ENCODE measurements around the gene TGM6. TPM values are rescaled to one million over a fixed set of nuclear protein-coding genes. Genes with fewer than 3 reads are reported as not detected.

TGM6 gene
- total RNA-seq, 1 donor from 2014 or later = not detected

DNA sequence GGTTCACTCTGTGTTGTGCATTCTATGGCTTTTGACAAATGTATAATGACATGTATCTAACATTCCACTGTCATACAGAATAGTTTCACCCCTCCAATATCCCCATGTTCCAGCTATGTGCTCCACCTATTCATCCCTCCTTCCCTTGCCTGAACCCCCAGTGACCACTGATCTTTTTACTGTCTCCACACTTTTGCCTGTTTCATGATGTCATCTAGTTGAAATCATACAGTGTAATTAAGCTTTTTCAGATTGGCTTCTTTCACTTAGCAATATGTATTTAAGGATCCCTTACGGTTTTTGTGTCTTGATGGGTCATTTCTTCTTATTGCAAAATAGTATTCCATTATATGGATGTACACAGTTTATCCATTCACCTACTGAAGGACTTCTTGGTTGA is 39.8 kb downstream of the TGM6 start:
- TF ChIP-seq, protein P1, sequence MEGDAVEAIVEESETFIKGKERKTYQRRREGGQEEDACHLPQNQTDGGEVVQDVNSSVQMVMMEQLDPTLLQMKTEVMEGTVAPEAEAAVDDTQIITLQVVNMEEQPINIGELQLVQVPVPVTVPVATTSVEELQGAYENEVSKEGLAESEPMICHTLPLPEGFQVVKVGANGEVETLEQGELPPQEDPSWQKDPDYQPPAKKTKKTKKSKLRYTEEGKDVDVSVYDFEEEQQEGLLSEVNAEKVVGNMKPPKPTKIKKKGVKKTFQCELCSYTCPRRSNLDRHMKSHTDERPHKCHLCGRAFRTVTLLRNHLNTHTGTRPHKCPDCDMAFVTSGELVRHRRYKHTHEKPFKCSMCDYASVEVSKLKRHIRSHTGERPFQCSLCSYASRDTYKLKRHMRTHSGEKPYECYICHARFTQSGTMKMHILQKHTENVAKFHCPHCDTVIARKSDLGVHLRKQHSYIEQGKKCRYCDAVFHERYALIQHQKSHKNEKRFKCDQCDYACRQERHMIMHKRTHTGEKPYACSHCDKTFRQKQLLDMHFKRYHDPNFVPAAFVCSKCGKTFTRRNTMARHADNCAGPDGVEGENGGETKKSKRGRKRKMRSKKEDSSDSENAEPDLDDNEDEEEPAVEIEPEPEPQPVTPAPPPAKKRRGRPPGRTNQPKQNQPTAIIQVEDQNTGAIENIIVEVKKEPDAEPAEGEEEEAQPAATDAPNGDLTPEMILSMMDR (IDR thresholded peaks at IDR 0.05) = no peak
- Mint-ChIP-seq H3K4me3 (ENCODE audit: unreplicated experiment) (no peak overlapping the region), H3K9me3 (ENCODE audit: low read depth) (peaks cover 6% of the 10 kb centered on the region), H3K27ac (ENCODE audit: unreplicated experiment) (no peak overlapping the region), H3K36me3 (ENCODE audit: low read depth) (no peaks in the 10 kb centered on the region), H3K27me3 (ENCODE audit: low read depth) (peaks cover 26% of the 10 kb centered on the region), H3K4me1 (ENCODE audit: low read depth) (no peaks in the 10 kb centered on the region)
- no peak for DNase-seq (ENCODE audit: low spot score)

- Mint-ChIP-seq H3K27ac (ENCODE audit: unreplicated experiment) (no peak overlapping the region), H3K9me3 (ENCODE audit: low read depth) (peaks cover 10% of the 10 kb centered on the region), H3K4me1 (ENCODE audit: low read depth) (no peaks in the 10 kb centered on the region), H3K36me3 (ENCODE audit: low read depth) (no peaks in the 10 kb centered on the region), H3K27me3 (ENCODE audit: low read depth) (peaks cover 19% of the 10 kb centered on the region), H3K4me3 (ENCODE audit: unreplicated experiment) (no peak overlapping the region)
- TF ChIP-seq, protein P1 (IDR thresholded peaks at IDR 0.05) = peak; percentile 56
- DNase-seq (ENCODE audit: low spot score) = no peak
Observed at GRCh38 chr20:2421247-2421646, 40.5 kb downstream of the TGM6 start.

DNA sequence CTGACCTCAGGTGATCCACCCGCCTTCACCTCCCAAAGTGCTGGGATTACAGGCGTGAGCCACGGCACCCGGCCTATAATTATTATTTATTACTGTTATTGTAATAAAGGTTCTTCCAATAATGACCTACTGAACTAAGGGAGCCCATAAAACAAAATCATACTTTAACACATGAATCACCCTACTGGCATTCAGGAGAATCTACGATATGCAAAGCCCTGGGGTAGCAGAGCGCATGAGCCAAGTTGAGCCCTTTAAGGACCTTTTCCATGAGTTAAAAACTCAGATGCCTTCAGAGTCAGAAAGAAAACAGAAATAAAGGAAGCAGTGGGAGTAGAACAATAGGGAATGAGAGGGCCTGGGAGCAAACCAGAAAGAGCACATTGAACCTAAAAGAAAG is 48.4 kb downstream of the TGM6 start:
- Mint-ChIP-seq H3K36me3 (ENCODE audit: low read depth) (no peaks in the 10 kb centered on the region), H3K4me3 (ENCODE audit: unreplicated experiment) (no peak overlapping the region), H3K9me3 (ENCODE audit: low read depth) (peaks cover 4% of the 10 kb centered on the region), H3K27ac (ENCODE audit: unreplicated experiment) (no peak overlapping the region), H3K4me1 (ENCODE audit: low read depth) (no peaks in the 10 kb centered on the region), H3K27me3 (ENCODE audit: low read depth) (peaks cover 17% of the 10 kb centered on the region)
- DNase-seq (ENCODE audit: low spot score) = no peak
- TF ChIP-seq, protein P1 (IDR thresholded peaks at IDR 0.05) = no peak

GRCh38 chr20:2430538-2430937 is 49.8 kb downstream of the TGM6 start:
- H3K27ac Mint-ChIP-seq (ENCODE audit: unreplicated experiment) = no peak overlapping the region
- H3K9me3 Mint-ChIP-seq (ENCODE audit: low read depth) = peaks cover 4% of the 10 kb centered on the region
- TF ChIP-seq, protein P1 (IDR thresholded peaks at IDR 0.05) = no peak
- H3K36me3 Mint-ChIP-seq (ENCODE audit: low read depth) = no peaks in the 10 kb centered on the region
- peaks cover 16% of the 10 kb centered on the region for H3K27me3 Mint-ChIP-seq (ENCODE audit: low read depth)
- no peak overlapping the region for H3K4me3 Mint-ChIP-seq (ENCODE audit: unreplicated experiment)
- no peak for DNase-seq (ENCODE audit: low spot score)
- H3K4me1 Mint-ChIP-seq (ENCODE audit: low read depth) = no peaks in the 10 kb centered on the region

DNA sequence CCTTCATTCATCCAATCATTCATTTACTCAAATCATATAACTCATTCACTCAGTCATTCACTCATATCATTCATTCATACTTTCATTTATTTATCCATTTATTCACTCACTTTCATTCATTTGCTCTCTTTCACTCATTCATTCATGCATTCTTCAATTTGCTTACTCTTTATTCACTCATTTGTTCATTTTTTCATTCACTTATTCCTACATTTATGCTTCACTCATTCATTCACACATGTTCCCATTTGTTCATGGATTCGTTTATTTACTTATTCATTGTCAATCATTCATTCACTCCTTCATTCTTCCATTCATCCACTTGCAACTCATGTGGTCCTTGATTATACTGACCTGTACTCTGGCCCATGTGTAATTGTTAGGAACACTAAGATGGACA is 50.5 kb downstream of the TGM6 start:
- H3K9me3 Mint-ChIP-seq (ENCODE audit: low read depth) = no peaks in the 10 kb centered on the region
- no peaks in the 10 kb centered on the region for H3K36me3 Mint-ChIP-seq (ENCODE audit: low read depth)
- H3K27ac Mint-ChIP-seq (ENCODE audit: unreplicated experiment) = no peak overlapping the region
- DNase-seq (ENCODE audit: low spot score) = no peak
- peaks cover 16% of the 10 kb centered on the region for H3K27me3 Mint-ChIP-seq (ENCODE audit: low read depth)
- no peak overlapping the region for H3K4me3 Mint-ChIP-seq (ENCODE audit: unreplicated experiment)
- H3K4me1 Mint-ChIP-seq (ENCODE audit: low read depth) = no peaks in the 10 kb centered on the region
- TF ChIP-seq, protein P1 (IDR thresholded peaks at IDR 0.05) = no peak

All from chondrocyte (in vitro differentiated cells).